ENCODE measurements around the gene DPF3. TPM values are rescaled to one million over a fixed set of nuclear protein-coding genes. Genes with fewer than 3 reads are reported as not detected.

The DPF3 gene
- total and polyA plus RNA-seq, 2 donors from 2014 or later = 2.3 to 2.8 TPM

DNA sequence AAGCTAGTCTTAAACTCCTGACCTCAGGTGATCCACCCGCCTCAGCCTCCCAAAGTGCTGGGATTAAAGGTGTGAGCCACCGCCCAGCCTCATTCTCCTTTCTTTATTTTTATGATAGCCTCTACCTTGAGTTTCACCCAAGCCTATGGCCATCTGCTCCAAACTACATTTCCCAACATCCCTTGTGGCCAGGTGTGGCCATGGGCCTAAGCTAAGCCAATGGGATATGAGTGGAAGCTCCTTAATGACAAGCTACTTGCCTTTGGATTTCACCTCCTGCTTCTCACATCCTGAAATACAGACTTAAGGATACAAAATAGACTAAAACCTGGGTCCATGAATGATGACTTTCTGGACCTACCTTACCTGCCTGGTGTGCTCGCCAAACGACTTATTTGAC lies 46.2 kb downstream of the DPF3 start:
- TF ChIP-seq, protein P1, sequence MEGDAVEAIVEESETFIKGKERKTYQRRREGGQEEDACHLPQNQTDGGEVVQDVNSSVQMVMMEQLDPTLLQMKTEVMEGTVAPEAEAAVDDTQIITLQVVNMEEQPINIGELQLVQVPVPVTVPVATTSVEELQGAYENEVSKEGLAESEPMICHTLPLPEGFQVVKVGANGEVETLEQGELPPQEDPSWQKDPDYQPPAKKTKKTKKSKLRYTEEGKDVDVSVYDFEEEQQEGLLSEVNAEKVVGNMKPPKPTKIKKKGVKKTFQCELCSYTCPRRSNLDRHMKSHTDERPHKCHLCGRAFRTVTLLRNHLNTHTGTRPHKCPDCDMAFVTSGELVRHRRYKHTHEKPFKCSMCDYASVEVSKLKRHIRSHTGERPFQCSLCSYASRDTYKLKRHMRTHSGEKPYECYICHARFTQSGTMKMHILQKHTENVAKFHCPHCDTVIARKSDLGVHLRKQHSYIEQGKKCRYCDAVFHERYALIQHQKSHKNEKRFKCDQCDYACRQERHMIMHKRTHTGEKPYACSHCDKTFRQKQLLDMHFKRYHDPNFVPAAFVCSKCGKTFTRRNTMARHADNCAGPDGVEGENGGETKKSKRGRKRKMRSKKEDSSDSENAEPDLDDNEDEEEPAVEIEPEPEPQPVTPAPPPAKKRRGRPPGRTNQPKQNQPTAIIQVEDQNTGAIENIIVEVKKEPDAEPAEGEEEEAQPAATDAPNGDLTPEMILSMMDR (IDR thresholded peaks at IDR 0.05; ENCODE audit: borderline replicate concordance, extremely low read depth, insufficient read depth) = no peak
- H3K27me3 ChIP-seq (ENCODE audit: control insufficient read depth, insufficient read depth, low read length) = no peaks in the 10 kb centered on the region

DNA sequence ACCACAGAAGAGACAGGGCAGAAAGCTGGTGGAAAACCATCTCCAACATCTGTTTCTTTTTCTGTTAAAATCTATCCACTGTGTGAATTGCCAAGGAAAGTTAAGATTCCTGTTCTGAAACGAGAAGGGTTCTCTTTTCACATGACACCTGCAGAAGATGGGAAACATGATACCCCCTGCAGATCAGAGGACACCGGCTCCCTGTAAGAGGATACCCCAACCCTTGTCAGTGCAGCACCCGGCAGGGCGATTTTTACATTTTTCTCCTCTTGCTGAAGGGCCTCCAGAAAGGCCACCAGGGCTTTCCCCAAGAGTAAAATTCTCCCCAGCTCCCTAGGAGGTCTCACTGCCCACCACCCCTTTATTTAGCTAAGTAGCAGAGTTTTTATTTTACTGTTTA lies 48.2 kb downstream of the DPF3 start:
- no peak for FAIRE-seq
- no peaks in the 10 kb centered on the region for H3K36me3 ChIP-seq (ENCODE audit: control insufficient read depth in 2 of 3, insufficient read depth in 3 of 3, low read length in 3 of 3)
- H3K27me3 ChIP-seq (ENCODE audit: control insufficient read depth, insufficient read depth, low read length) = no peaks in the 10 kb centered on the region
- peak in 4 of 5 donors; percentile 27 to 52 (median 34) for DNase-seq
- no peak overlapping the region for H3K27ac ChIP-seq (ENCODE audit: low read depth in 2 of 2, low read length in 2 of 2)
- TF ChIP-seq, protein P1 (IDR thresholded peaks at IDR 0.05; ENCODE audit: borderline replicate concordance, extremely low read depth, insufficient read depth) = no peak
- H3K9me3 ChIP-seq (ENCODE audit: control insufficient read depth in 2 of 3, insufficient read depth in 1 of 3, low read length in 3 of 3) = no peaks in the 10 kb centered on the region
- intact Hi-C loops (cut with DNase I) = no loop called here
- H3K9ac ChIP-seq (ENCODE audit: low read length in 3 of 3) = no peak overlapping the region
- peaks cover 0 to 3% (median 2%) of the 10 kb centered on the region in 3 donors for H3K4me1 ChIP-seq (ENCODE audit: control insufficient read depth in 2 of 3, insufficient read depth in 2 of 3, low read depth in 1 of 3, low read length in 3 of 3)
- H3K4me3 ChIP-seq (ENCODE audit: low read length in 3 of 3) = no peak overlapping the region

More for the DNA sequence above, 46.2 kb downstream of the DPF3 start:
- FAIRE-seq = no peak
- Histone ChIP-seq H3K4me1 (ENCODE audit: control insufficient read depth in 2 of 3, insufficient read depth in 2 of 3, low read depth in 1 of 3, low read length in 3 of 3) (peaks cover 0 to 6% (median 2%) of the 10 kb centered on the region in 3 donors), H3K9me3 (ENCODE audit: control insufficient read depth in 2 of 3, insufficient read depth in 1 of 3, low read length in 3 of 3) (no peaks in the 10 kb centered on the region), H3K27ac (ENCODE audit: low read depth in 2 of 2, low read length in 2 of 2) (no peak overlapping the region), H3K9ac (ENCODE audit: low read length in 3 of 3) (no peak overlapping the region), H3K36me3 (ENCODE audit: control insufficient read depth in 2 of 3, insufficient read depth in 3 of 3, low read length in 3 of 3) (no peaks in the 10 kb centered on the region), H3K4me3 (ENCODE audit: low read length in 3 of 3) (no peak overlapping the region)
- intact Hi-C loops (cut with DNase I) = no loop called here
- DNase-seq = no peak

DNA sequence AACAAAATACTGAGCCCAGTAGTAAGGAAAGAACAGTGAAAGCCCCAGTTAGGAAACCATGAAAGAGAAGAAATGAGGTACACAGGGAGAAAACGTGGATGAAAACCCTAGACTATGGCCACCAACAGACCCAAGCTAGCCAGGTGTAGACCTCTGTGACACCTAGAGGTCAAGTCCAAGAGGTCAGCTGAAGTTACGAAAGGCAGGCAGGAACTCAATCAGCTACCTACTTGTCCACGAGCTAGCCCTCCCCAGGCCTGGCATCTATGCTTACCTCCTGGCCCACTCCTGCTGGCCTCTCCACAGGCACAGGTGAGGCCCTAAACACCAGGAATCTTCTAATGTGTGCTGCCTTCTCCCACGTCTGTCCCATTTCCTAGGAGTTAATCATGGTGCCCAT lies 48.7 kb downstream of the DPF3 start:
- DNase-seq (no peak), FAIRE-seq (no peak)
- peaks cover 0 to 2% (median 0%) of the 10 kb centered on the region in 3 donors for H3K4me1 ChIP-seq (ENCODE audit: control insufficient read depth in 2 of 3, insufficient read depth in 2 of 3, low read depth in 1 of 3, low read length in 3 of 3)
- no peak overlapping the region for H3K9ac ChIP-seq (ENCODE audit: low read length in 3 of 3)
- H3K27ac ChIP-seq (ENCODE audit: low read depth in 2 of 2, low read length in 2 of 2) = no peak overlapping the region
- no peaks in the 10 kb centered on the region for H3K27me3 ChIP-seq (ENCODE audit: control insufficient read depth, insufficient read depth, low read length)
- no peaks in the 10 kb centered on the region for H3K36me3 ChIP-seq (ENCODE audit: control insufficient read depth in 2 of 3, insufficient read depth in 3 of 3, low read length in 3 of 3)
- H3K9me3 ChIP-seq (ENCODE audit: control insufficient read depth in 2 of 3, insufficient read depth in 1 of 3, low read length in 3 of 3) = no peaks in the 10 kb centered on the region
- TF ChIP-seq, protein P1 (IDR thresholded peaks at IDR 0.05; ENCODE audit: borderline replicate concordance, extremely low read depth, insufficient read depth) = no peak
- intact Hi-C loops (cut with DNase I) = no loop called here
- H3K4me3 ChIP-seq (ENCODE audit: low read length in 3 of 3) = no peak overlapping the region

DNA sequence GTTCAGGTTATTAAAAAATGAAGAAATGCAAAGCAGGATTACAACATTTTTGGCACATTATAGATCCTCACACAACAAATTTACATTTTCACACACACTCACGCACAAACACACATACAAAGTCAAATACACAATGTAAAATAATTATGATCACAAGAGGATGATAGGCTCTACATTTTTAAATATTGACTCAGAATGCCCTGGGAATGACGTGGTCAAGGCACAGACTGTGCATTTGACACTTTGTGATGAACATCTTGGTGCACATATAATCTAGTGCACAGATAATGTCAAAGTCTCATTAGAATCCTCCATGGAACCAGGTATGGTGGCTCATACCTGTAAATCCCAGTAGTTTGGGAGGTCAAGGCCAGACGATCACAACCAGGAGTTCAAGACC lies 49.4 kb downstream of the DPF3 start:
- Histone ChIP-seq H3K4me1 (ENCODE audit: control insufficient read depth in 2 of 3, insufficient read depth in 2 of 3, low read depth in 1 of 3, low read length in 3 of 3) (peaks cover 0 to under 1% (median 0%) of the 10 kb centered on the region in 3 donors), H3K9me3 (ENCODE audit: control insufficient read depth in 2 of 3, insufficient read depth in 1 of 3, low read length in 3 of 3) (no peaks in the 10 kb centered on the region), H3K4me3 (ENCODE audit: low read length in 3 of 3) (no peak overlapping the region), H3K36me3 (ENCODE audit: control insufficient read depth in 2 of 3, insufficient read depth in 3 of 3, low read length in 3 of 3) (no peaks in the 10 kb centered on the region), H3K27me3 (ENCODE audit: control insufficient read depth, insufficient read depth, low read length) (no peaks in the 10 kb centered on the region), H3K27ac (ENCODE audit: low read depth in 2 of 2, low read length in 2 of 2) (no peak overlapping the region), H3K9ac (ENCODE audit: low read length in 3 of 3) (no peak overlapping the region)
- no peak for FAIRE-seq
- intact Hi-C loops (cut with DNase I) = no loop called here
- TF ChIP-seq, protein P1 (IDR thresholded peaks at IDR 0.05; ENCODE audit: borderline replicate concordance, extremely low read depth, insufficient read depth) = no peak
- no peak for DNase-seq
